OCI-LY3 (cell line): Measurements from ENCODE around the gene PATJ.

Experiments used
- H2AFZ ChIP-seq: fragments of 200-600, 300-600 bp; shearing (Covaris generic); 2 replicates; pipeline ENCODE4 v1.6.0; 2014; ENCODE audit warnings: antibody characterized with exemption, low read depth, low read length
- H3K27ac ChIP-seq: fragments of 200-600, 300-600 bp; sonication (generic); 2 replicates; pipeline ENCODE4 v1.5.1; 2014; ENCODE audit warnings: mild to moderate bottlenecking, low read length, moderate library complexity, mixed read lengths
- H3K27me3 ChIP-seq: fragments of 200-600, 300-600 bp; sonication (generic); 2 replicates; pipeline ENCODE4 v1.6.1; 2014; ENCODE audit warnings: low read depth, low read length, mixed read lengths
- H3K36me3 ChIP-seq: fragments of 200-600, 300-600 bp; sonication (generic); replicated peaks from 2 replicates; pipeline ENCODE3; 2014; ENCODE audit warnings: low read depth, low read length, mixed read lengths
- H3K4me1 ChIP-seq: fragments of 300-600, 200-600 bp; sonication (generic); 2 replicates; pipeline ENCODE4 v1.6.1; 2014; ENCODE audit warnings: low read length, mixed read lengths
- H3K4me2 ChIP-seq: fragments of 200-600, 300-600 bp; sonication (generic); 2 replicates; pipeline ENCODE4 v1.6.1; 2014; ENCODE audit warnings: low read length, mixed read lengths
- H3K4me3 ChIP-seq: fragments of 300-600, 200-600 bp; sonication (generic); 2 replicates; pipeline ENCODE4 v1.5.1; 2014; ENCODE audit warnings: antibody characterized with exemption, mild to moderate bottlenecking, low read length, moderate library complexity
- H3K79me2 ChIP-seq: fragments of 300-600, 200-600 bp; shearing (Covaris generic); 2 replicates; pipeline ENCODE4 v1.6.1; 2014; ENCODE audit warnings: mild to moderate bottlenecking, low read length, mixed read lengths
- H3K9ac ChIP-seq: fragments of 300-600, 200-600 bp; shearing (Covaris generic); 2 replicates; pipeline ENCODE4 v1.6.0; 2014; ENCODE audit warnings: mild to moderate bottlenecking, low read length, moderate library complexity
- H3K9me3 ChIP-seq: fragments of 200-600, 300-600 bp; shearing (Covaris generic); 2 replicates; pipeline ENCODE4 v1.6.1; 2014; ENCODE audit warnings: low read length, mixed read lengths; ENCODE audit not compliant: insufficient read depth
- H4K20me1 ChIP-seq: fragments of 200-600, 300-600 bp; sonication (generic); 2 replicates; pipeline ENCODE4 v1.6.1; 2016; ENCODE audit warnings: low read length, mixed read lengths; ENCODE audit not compliant: insufficient read depth
- CTCF ChIP-seq: fragments of 200-600, 300-600 bp; sonication (generic); IDR thresholded peaks from 2 replicates; pipeline ENCODE4 v1.5.1; 2014; ENCODE audit warnings: antibody characterized with exemption, low read length, low read depth
- EZH2phosphoT487 ChIP-seq: fragments of 200-600 bp; shearing (Covaris generic); IDR thresholded peaks from 2 replicates; pipeline ENCODE4 v1.6.1; 2018; ENCODE audit warnings: antibody characterized with exemption, mixed run types, low read depth

The PATJ gene

GRCh38 chr1:62012095-62012494 is 269.8 kb downstream of the PATJ start:
- Histone ChIP-seq H3K27me3 (no peaks in the 10 kb centered on the region), H3K4me2 (no peak overlapping the region), H2AFZ (no peak overlapping the region), H3K4me3 (no peak overlapping the region), H4K20me1 (no peaks in the 10 kb centered on the region), H3K9ac (no peak overlapping the region), H3K79me2 (no peaks in the 10 kb centered on the region), H3K27ac (no peak overlapping the region), H3K9me3 (no peaks in the 10 kb centered on the region), H3K4me1 (no peaks in the 10 kb centered on the region), H3K36me3 (no peaks in the 10 kb centered on the region)
- TF ChIP-seq EZH2phosphoT487 (no peak), CTCF (no peak)

- no peaks in the 10 kb centered on the region for H3K27me3 ChIP-seq
- no peaks in the 10 kb centered on the region for H3K4me1 ChIP-seq
- no peaks in the 10 kb centered on the region for H3K9me3 ChIP-seq
- no peak overlapping the region for H3K4me3 ChIP-seq
- no peak overlapping the region for H2AFZ ChIP-seq
- H3K79me2 ChIP-seq: no peaks in the 10 kb centered on the region
- no peak overlapping the region for H3K4me2 ChIP-seq
- no peaks in the 10 kb centered on the region for H3K36me3 ChIP-seq
- H4K20me1 ChIP-seq: no peaks in the 10 kb centered on the region
- TF ChIP-seq EZH2phosphoT487 (no peak), CTCF (no peak)
- H3K9ac ChIP-seq: no peak overlapping the region
- H3K27ac ChIP-seq: no peak overlapping the region
Observed at GRCh38 chr1:62012836-62013235, 270.6 kb downstream of the PATJ start.

GRCh38 chr1:62013264-62013663 is 271.0 kb downstream of the PATJ start:
- H3K4me2 ChIP-seq: no peak overlapping the region
- no peak overlapping the region for H3K27ac ChIP-seq
- H3K9ac ChIP-seq: no peak overlapping the region
- H3K27me3 ChIP-seq: no peaks in the 10 kb centered on the region
- H3K4me1 ChIP-seq: no peaks in the 10 kb centered on the region
- no peaks in the 10 kb centered on the region for H3K36me3 ChIP-seq
- no peak overlapping the region for H2AFZ ChIP-seq
- no peak overlapping the region for H3K4me3 ChIP-seq
- no peaks in the 10 kb centered on the region for H3K79me2 ChIP-seq
- no peaks in the 10 kb centered on the region for H4K20me1 ChIP-seq
- TF ChIP-seq CTCF: no peak
- TF ChIP-seq EZH2phosphoT487: no peak
- H3K9me3 ChIP-seq: no peaks in the 10 kb centered on the region

GRCh38 chr1:62022382-62022983 is 280.2 kb downstream of the PATJ start:
- no peak overlapping the region for H2AFZ ChIP-seq
- H3K4me2 ChIP-seq: no peak overlapping the region
- H3K9ac ChIP-seq: no peak overlapping the region
- no peaks in the 10 kb centered on the region for H3K4me1 ChIP-seq
- H4K20me1 ChIP-seq: no peaks in the 10 kb centered on the region
- H3K27me3 ChIP-seq: no peaks in the 10 kb centered on the region
- H3K9me3 ChIP-seq: no peaks in the 10 kb centered on the region
- no peaks in the 10 kb centered on the region for H3K36me3 ChIP-seq
- no peak overlapping the region for H3K4me3 ChIP-seq
- TF ChIP-seq CTCF: no peak
- no peak for TF ChIP-seq EZH2phosphoT487
- no peaks in the 10 kb centered on the region for H3K79me2 ChIP-seq
- H3K27ac ChIP-seq: no peak overlapping the region
